HG02938 (cell line): ENCODE data around the gene PHKG1.
"Not testable (repeated sequence)": the region's sequence is repeated elsewhere in the genome, so short reads cannot be mapped to it uniquely, and the experiment has no call there.

Experiments
- ATAC-seq: cut with Tn5 transposase; IDR thresholded peaks from one replicate; pipeline ENCODE4 v1.9.1; 2021; ENCODE audit warnings: mild to moderate bottlenecking, moderate library complexity; ENCODE audit not compliant: unreplicated experiment

Gene PHKG1

GRCh38 chr7:56092789-56093531, at the start of gene PHKG1:
Gene PHKG1, minus strand, starts transcription at chr7:56092952. Its CDS starts 4,011 bp downstream, at chr7:56088941.
- ATAC-seq = no peak

GRCh38 chr7:56131062-56131461, 38.3 kb upstream of the PHKG1 start:
- ATAC-seq = not testable (repeated sequence)

- no peak for ATAC-seq
Observed at GRCh38 chr7:56127241-56127975, 34.7 kb upstream of the PHKG1 start.

GRCh38 chr7:56125831-56126230, 33.1 kb upstream of the PHKG1 start:
- ATAC-seq = no peak

GRCh38 chr7:56124981-56125380, 32.2 kb upstream of the PHKG1 start:
- ATAC-seq = no peak

GRCh38 chr7:56121440-56121839, 28.7 kb upstream of the PHKG1 start:
- ATAC-seq = no peak

GRCh38 chr7:56115852-56116538, 23.2 kb upstream of the PHKG1 start, which contains the start of gene NUPR2:
Gene NUPR2, minus strand, starts transcription at chr7:56116417. Its CDS starts 103 bp downstream, at chr7:56116314.
- no peak for ATAC-seq

GRCh38 chr7:56112244-56112643, 19.5 kb upstream of the PHKG1 start:
- ATAC-seq = not testable (repeated sequence)

GRCh38 chr7:56110611-56111010, 17.9 kb upstream of the PHKG1 start:
- ATAC-seq = no peak

GRCh38 chr7:56107954-56108258, 15.2 kb upstream of the PHKG1 start:
- no peak for ATAC-seq

GRCh38 chr7:56106108-56107073, 13.6 kb upstream of the PHKG1 start, which contains the start of gene CHCHD2:
Gene CHCHD2, minus strand, starts transcription at chr7:56106476. Its CDS starts 63 bp downstream, at chr7:56106413.
- ATAC-seq = peak; percentile 99

GRCh38 chr7:56105508-56105907, 12.8 kb upstream of the PHKG1 start:
- peak; percentile 26 for ATAC-seq

- not testable (repeated sequence) for ATAC-seq
Observed at GRCh38 chr7:56104138-56104537, 11.4 kb upstream of the PHKG1 start.

- no peak for ATAC-seq
Observed at GRCh38 chr7:56099653-56100052, 6.9 kb upstream of the PHKG1 start.

- not testable (repeated sequence) for ATAC-seq
Observed at GRCh38 chr7:56098187-56099008, 5.6 kb upstream of the PHKG1 start.

- ATAC-seq = peak; percentile 50
Observed at GRCh38 chr7:56097700-56098099, 4.9 kb upstream of the PHKG1 start.

GRCh38 chr7:56092388-56092787, 364 bp downstream of the PHKG1 start:
- not testable (repeated sequence) for ATAC-seq

GRCh38 chr7:56091591-56091990, 1.2 kb downstream of the PHKG1 start:
- no peak for ATAC-seq

GRCh38 chr7:56087445-56087844, 5.3 kb downstream of the PHKG1 start:
- ATAC-seq = no peak

GRCh38 chr7:56086761-56087160, 6.0 kb downstream of the PHKG1 start:
- no peak for ATAC-seq
